NCI-H82 (cell line): ENCODE results near the gene CMTM5.
"Not testable (repeated sequence)": the region's sequence is repeated elsewhere in the genome, so short reads cannot be mapped to it uniquely, and the experiment has no call there.

Experiments used
- DNase-seq: peaks from one replicate; lab custom pipeline; 2025; lab: John Stamatoyannopoulos, UW

The CMTM5 gene

DNA sequence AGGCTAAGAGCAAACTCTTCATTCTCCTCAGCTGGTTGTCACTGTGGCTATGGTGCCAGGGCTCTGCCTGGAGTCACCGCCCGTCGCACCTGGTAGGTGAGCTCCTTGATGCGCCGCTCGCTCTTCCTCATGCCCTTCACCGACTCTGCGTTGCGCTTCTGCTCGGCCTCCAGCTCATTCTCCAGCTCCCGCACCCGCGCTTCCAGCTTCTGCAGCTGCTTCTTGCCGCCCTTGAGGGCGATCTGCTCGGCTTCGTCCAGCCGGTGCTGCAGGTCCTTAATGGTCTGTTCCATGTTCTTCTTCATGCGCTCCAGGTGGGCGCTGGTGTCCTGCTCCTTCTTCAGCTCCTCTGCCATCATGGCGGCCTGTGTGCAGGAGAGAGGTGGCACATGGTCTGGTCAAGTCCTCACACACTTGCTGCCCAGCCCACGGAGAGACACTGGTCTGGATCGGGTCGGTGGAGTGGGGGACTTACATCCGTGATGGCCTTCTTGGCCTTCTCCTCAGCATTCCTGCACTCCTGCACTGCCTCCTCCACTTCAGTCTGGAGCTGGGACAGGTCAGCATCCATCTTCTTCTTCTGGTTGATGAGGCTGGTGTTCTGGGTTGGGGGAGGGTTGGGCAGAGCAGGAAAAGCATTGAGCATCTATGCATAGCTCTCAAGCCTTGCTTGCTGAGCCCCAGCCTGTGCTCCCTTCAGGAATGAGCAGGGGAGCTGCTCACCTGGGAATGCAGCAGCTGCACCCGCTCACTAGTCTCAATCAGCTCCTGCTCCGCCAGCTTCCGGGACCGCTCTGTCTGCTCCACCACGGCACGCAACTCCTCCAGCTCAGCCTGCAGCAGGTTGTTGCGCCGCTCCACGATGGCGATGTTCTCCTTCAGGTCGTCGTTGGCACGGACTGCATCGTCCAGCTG, 38.3 kb downstream of the CMTM5 start:
- DNase-seq: no peak

GRCh38 chr14:23415821-23416778, 39.3 kb downstream of the CMTM5 start:
- no peak for DNase-seq

DNA sequence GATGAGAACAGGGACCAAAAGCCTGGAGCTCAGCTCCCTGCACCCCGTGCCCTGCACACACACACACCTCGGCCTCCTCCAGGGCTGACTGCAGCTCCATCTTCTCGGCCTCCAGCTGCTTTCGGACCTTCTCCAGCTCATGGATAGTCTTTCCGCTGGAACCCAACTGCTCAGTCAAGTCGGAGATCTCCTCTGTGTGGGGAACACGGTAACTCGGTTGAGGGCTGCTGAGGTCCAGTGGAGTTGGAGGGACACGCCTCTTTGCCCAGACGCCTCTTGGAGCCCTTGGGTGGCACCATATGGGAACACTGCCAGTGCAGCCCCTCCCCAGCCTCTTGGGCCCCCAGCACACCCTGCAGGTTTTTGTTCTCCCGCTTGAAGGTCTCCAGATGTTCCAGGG, 40.0 kb downstream of the CMTM5 start:
- DNase-seq: no peak

GRCh38 chr14:23417269-23417668, 40.4 kb downstream of the CMTM5 start:
- DNase-seq: not testable (repeated sequence)

- DNase-seq: no peak
Measured at GRCh38 chr14:23418021-23418420, 41.2 kb downstream of the CMTM5 start.

- not testable (repeated sequence) for DNase-seq
Measured at GRCh38 chr14:23419646-23420045, 42.8 kb downstream of the CMTM5 start.

GRCh38 chr14:23421594-23421993, 44.7 kb downstream of the CMTM5 start:
- no peak for DNase-seq

DNA sequence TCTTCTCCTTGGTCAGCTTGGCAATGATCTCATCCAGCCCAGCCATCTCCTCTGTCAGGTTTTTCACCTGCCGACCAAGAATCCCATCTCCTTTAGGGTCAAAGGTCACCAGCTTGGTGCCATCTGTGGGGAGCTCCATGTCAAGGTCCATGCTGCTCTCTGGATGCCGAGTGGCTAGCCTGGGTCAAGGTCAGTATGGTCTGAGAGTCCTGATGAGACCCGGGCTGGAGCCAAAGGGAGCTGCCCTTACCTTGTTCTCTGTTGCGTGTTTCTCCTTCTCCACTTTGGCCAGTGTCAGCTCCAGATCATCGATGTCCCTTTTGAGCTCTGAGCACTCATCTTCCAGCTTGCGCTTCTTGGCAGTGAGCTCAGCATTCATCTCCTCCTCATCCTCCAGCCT, 46.8 kb downstream of the CMTM5 start:
- no peak for DNase-seq

DNA sequence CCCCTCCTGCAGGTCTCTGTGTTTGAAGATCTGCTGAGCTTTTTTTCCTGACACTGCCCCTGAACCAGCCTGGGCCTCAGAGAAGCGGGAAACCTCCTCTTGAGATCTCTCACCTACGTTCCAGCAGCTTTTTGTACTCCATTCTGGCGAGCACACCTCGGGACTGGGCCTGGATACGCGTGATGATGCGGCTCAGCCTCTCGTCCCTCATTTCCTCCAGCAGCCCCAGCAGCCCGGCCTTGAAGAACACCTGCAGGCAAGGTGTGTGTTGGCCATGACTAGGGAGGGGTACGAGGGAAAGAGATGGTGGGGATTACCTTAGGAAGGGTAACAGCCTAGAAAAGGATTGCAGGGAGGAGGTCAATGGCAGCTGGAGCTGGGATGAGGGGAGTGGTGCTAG, 48.3 kb downstream of the CMTM5 start:
- no peak for DNase-seq

DNA sequence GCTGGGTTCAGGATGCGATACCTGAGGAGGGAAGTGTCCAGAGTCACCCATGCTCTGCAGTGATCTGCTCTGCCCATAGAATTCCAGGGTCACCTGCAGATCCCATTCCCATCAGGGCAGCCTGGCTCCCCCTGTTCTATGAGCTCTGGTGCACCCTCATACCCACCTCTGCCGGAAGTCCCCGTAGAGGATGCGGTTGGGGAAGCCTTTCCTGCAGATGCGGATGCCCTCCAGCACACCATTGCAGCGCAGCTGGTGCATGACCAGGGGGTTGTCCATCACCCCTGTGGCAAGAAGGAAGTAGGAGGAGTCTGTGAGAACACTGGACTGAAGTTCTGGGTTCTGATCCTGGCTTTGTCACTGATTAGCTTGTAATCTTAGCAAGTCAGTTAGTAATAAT, 49.0 kb downstream of the CMTM5 start:
- not testable (repeated sequence) for DNase-seq

GRCh38 chr14:23428686-23429495, 52.0 kb downstream of the CMTM5 start:
- no peak for DNase-seq
